Measurements from ENCODE around the gene KRT16.

The KRT16 gene

DNA sequence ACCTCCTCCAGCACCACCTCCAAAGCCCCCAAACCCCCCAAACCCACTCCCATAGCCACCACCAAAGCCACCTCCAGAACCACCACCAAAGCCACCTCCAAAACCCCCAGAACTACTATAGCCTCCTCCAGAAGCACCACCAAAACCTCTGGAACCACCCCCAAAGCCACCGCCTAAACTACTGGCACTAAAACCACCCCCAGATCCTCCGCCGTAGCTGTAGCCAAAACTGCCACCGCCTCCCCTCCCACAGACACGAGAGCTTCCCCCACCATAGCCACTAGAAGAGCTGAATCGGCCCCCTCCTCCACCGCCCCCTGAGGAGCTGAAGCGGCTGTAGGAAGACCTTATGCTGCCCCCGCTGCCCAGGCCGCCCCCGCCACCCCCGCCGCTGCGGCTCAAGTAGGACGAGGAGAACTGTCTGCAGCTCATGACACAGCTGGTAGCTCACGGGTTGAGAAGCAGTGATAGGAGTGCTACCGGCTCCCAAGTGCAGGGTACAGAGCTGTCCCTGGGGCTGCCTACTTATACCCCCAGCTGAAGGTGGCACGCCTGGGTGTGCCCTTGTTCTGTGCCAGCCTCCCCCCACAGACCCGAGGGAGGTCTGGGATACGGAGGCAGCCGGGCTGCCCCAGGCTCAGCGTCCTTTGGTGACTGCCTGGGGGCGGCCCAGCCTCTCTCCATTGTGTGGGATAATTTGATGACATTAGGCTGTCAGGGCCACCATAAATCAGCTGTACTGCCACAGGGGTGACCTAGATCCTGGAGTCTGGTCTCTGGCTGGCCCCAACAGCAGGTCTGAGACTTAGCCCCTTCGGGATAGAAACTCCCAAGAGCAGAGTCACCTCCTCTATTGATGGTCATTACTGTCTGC is 40.8 kb downstream of the KRT16 start, which contains the start of gene KRT9:
KRT9 (minus strand) TSS at position 499 of the 874 bp plus-strand sequence; CDS start at position 432, 67 bp downstream.
- Histone ChIP-seq H3K9me3 (ENCODE audit: insufficient read depth, low read length, severe bottlenecking) (no peaks in the 10 kb centered on the region), H4K20me1 (ENCODE audit: insufficient read depth, low read length) (no peaks in the 10 kb centered on the region), H3K36me3 (ENCODE audit: insufficient read depth, low read length) (no peaks in the 10 kb centered on the region), H3K4me3 (ENCODE audit: low read depth in 1 of 2, low read length in 2 of 2) (no peak within 1 kb of the TSS), H3K9ac (ENCODE audit: low read depth, low read length) (no peak within 1 kb of the TSS), H3K27me3 (ENCODE audit: insufficient read depth, low read length, poor library complexity) (peaks cover 4% of the 10 kb centered on the region), H3K4me2 (ENCODE audit: insufficient read depth, low read length) (no peak within 1 kb of the TSS), H3K27ac (ENCODE audit: low read length) (no peak within 1 kb of the TSS), H2AFZ (ENCODE audit: low read depth, low read length) (no peak within 1 kb of the TSS), H3K4me1 (ENCODE audit: insufficient read depth, low read length) (no peaks in the 10 kb centered on the region), H3K79me2 (ENCODE audit: insufficient read depth, low read length) (no peaks in the 10 kb centered on the region)
- DNase-seq (no peak), ATAC-seq (ENCODE audit: insufficient read depth, low read depth) (no peak)
- TF ChIP-seq, protein P1, sequence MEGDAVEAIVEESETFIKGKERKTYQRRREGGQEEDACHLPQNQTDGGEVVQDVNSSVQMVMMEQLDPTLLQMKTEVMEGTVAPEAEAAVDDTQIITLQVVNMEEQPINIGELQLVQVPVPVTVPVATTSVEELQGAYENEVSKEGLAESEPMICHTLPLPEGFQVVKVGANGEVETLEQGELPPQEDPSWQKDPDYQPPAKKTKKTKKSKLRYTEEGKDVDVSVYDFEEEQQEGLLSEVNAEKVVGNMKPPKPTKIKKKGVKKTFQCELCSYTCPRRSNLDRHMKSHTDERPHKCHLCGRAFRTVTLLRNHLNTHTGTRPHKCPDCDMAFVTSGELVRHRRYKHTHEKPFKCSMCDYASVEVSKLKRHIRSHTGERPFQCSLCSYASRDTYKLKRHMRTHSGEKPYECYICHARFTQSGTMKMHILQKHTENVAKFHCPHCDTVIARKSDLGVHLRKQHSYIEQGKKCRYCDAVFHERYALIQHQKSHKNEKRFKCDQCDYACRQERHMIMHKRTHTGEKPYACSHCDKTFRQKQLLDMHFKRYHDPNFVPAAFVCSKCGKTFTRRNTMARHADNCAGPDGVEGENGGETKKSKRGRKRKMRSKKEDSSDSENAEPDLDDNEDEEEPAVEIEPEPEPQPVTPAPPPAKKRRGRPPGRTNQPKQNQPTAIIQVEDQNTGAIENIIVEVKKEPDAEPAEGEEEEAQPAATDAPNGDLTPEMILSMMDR (IDR thresholded peaks at IDR 0.05; ENCODE audit: borderline replicate concordance, extremely low read depth, low read length, poor library complexity, severe bottlenecking), result no peak
- TF ChIP-seq EZH2 (IDR thresholded peaks at IDR 0.05; ENCODE audit: borderline replicate concordance, low read depth, low read length, severe bottlenecking), result no peak

DNA sequence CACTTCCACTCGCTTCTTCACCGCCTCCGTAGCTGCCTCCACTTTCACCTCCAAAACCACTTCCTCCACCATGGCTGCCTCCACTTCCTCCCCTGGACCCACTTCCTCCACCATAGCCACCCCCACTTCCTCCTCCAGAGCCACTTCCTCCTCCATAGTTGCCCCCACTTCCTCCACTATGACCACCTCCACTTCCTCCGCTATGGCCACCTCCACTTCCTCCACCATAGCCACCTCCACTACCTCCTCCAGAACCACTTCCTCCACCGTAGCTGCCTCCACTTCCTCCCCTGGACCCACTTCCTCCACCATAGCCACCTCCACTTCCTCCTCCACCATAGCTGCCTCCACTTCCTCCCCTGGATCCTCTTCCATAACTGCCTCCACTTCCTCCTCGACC is 45.2 kb downstream of the KRT16 start:
- H3K4me1 ChIP-seq (ENCODE audit: insufficient read depth, low read length), result no peaks in the 10 kb centered on the region
- peaks cover 9% of the 10 kb centered on the region for H3K27me3 ChIP-seq (ENCODE audit: insufficient read depth, low read length, poor library complexity)
- H3K9ac ChIP-seq (ENCODE audit: low read depth, low read length), result no peak overlapping the region
- no peak for DNase-seq
- H3K4me3 ChIP-seq (ENCODE audit: low read depth in 1 of 2, low read length in 2 of 2), result no peak overlapping the region
- no peak overlapping the region for H2AFZ ChIP-seq (ENCODE audit: low read depth, low read length)
- no peak overlapping the region for H3K27ac ChIP-seq (ENCODE audit: low read length)
- ATAC-seq (ENCODE audit: insufficient read depth, low read depth), result no peak
- TF ChIP-seq, protein P1 (IDR thresholded peaks at IDR 0.05; ENCODE audit: borderline replicate concordance, extremely low read depth, low read length, poor library complexity, severe bottlenecking), result no peak
- TF ChIP-seq EZH2 (IDR thresholded peaks at IDR 0.05; ENCODE audit: borderline replicate concordance, low read depth, low read length, severe bottlenecking), result no peak
- no peak overlapping the region for H3K4me2 ChIP-seq (ENCODE audit: insufficient read depth, low read length)
- H3K79me2 ChIP-seq (ENCODE audit: insufficient read depth, low read length), result no peaks in the 10 kb centered on the region
- H3K36me3 ChIP-seq (ENCODE audit: insufficient read depth, low read length), result no peaks in the 10 kb centered on the region
- no peaks in the 10 kb centered on the region for H3K9me3 ChIP-seq (ENCODE audit: insufficient read depth, low read length, severe bottlenecking)
- no peaks in the 10 kb centered on the region for H4K20me1 ChIP-seq (ENCODE audit: insufficient read depth, low read length)

DNA sequence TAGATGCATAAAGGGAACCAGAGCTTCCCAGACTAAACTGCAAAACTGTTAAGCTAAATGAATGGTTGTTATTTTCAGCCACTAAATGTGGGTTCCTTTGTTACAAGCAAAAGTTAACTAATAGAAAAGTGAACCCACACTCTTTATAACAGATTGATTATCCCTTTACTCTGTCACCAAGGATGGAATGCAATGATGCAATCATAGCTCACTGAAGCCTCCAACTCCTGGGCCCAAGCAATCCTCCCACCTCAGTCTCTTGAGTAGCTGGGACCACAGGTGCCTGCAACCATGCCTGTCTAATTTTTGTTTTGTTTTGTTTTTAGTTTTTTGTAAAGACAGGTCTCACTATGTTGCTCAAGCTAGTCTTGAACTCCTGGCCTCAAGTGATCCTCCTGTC is 47.2 kb downstream of the KRT16 start:
- no peaks in the 10 kb centered on the region for H3K36me3 ChIP-seq (ENCODE audit: insufficient read depth, low read length)
- H3K27ac ChIP-seq (ENCODE audit: low read length), result no peak overlapping the region
- ATAC-seq (ENCODE audit: insufficient read depth, low read depth), result no peak
- H3K4me3 ChIP-seq (ENCODE audit: low read depth in 1 of 2, low read length in 2 of 2), result no peak overlapping the region
- H4K20me1 ChIP-seq (ENCODE audit: insufficient read depth, low read length), result no peaks in the 10 kb centered on the region
- H3K79me2 ChIP-seq (ENCODE audit: insufficient read depth, low read length), result no peaks in the 10 kb centered on the region
- no peak overlapping the region for H2AFZ ChIP-seq (ENCODE audit: low read depth, low read length)
- no peaks in the 10 kb centered on the region for H3K4me1 ChIP-seq (ENCODE audit: insufficient read depth, low read length)
- peaks cover 6% of the 10 kb centered on the region for H3K27me3 ChIP-seq (ENCODE audit: insufficient read depth, low read length, poor library complexity)
- no peaks in the 10 kb centered on the region for H3K9me3 ChIP-seq (ENCODE audit: insufficient read depth, low read length, severe bottlenecking)
- DNase-seq, result no peak
- TF ChIP-seq EZH2 (IDR thresholded peaks at IDR 0.05; ENCODE audit: borderline replicate concordance, low read depth, low read length, severe bottlenecking), result no peak
- no peak overlapping the region for H3K4me2 ChIP-seq (ENCODE audit: insufficient read depth, low read length)
- no peak overlapping the region for H3K9ac ChIP-seq (ENCODE audit: low read depth, low read length)

DNA sequence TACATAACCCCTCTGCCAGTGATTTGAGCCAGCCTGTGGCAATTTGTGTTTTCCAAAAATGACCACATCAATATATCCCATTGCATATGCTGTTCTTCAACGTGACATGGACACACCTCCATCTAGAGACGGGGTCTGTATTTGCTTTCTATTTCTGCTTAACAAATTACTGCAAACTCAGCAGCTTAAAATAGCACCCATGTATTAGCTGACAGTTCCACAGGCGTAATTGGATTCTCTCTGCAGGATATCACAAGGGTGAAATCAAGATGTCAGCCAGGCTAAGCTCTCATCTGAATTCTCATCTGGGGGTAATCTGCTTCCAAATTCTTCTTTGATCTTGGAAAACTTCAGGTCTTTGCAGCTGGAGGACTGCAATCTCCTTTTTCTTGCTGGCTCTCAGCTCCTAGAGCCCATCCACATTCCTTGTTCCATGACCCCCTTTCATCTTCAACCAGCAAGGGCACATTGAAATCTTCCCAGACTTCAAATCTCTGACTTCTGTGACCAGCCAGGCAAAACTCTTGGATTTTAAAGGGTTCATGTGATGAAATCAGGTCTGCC is 48.9 kb downstream of the KRT16 start:
- DNase-seq, result no peak
- H3K9ac ChIP-seq (ENCODE audit: low read depth, low read length), result no peak overlapping the region
- H3K36me3 ChIP-seq (ENCODE audit: insufficient read depth, low read length), result no peaks in the 10 kb centered on the region
- no peak overlapping the region for H3K4me3 ChIP-seq (ENCODE audit: low read depth in 1 of 2, low read length in 2 of 2)
- H3K9me3 ChIP-seq (ENCODE audit: insufficient read depth, low read length, severe bottlenecking), result no peaks in the 10 kb centered on the region
- peaks cover 6% of the 10 kb centered on the region for H3K27me3 ChIP-seq (ENCODE audit: insufficient read depth, low read length, poor library complexity)
- H4K20me1 ChIP-seq (ENCODE audit: insufficient read depth, low read length), result no peaks in the 10 kb centered on the region
- H3K27ac ChIP-seq (ENCODE audit: low read length), result no peak overlapping the region
- H3K79me2 ChIP-seq (ENCODE audit: insufficient read depth, low read length), result no peaks in the 10 kb centered on the region
- ATAC-seq (ENCODE audit: insufficient read depth, low read depth), result no peak
- no peaks in the 10 kb centered on the region for H3K4me1 ChIP-seq (ENCODE audit: insufficient read depth, low read length)
- TF ChIP-seq, protein P1 (IDR thresholded peaks at IDR 0.05; ENCODE audit: borderline replicate concordance, extremely low read depth, low read length, poor library complexity, severe bottlenecking), result no peak
- no peak for TF ChIP-seq EZH2 (IDR thresholded peaks at IDR 0.05; ENCODE audit: borderline replicate concordance, low read depth, low read length, severe bottlenecking)
- H2AFZ ChIP-seq (ENCODE audit: low read depth, low read length), result no peak overlapping the region
- no peak overlapping the region for H3K4me2 ChIP-seq (ENCODE audit: insufficient read depth, low read length)
